ENCODE results near the gene RPL35.
A peak's percentile ranks its signal among the peaks of the same experiment; 100 is the strongest.

The RPL35 gene

GRCh38 chr9:124875501-124875900, 13.7 kb upstream of the RPL35 start:
- DNase-seq, result no peak

DNA sequence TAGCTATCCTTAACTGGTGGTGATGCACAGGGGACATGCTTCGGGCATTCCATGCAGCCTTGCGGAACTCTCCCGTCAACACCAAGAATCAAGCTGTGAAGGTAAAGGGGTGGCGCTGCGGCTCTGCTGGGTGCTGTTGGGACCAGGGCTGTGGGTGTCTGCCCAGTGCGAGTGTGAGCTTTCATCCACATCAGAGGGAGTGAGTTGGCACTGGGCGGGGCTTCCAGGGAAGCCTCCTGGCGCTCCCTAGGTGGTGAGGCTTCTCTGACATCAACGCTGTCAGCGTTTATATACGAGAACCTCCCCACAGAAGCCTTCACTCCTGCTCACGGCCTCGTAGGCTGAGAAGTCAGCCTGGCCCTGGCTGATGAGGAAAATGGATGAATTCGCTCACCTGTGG, 11.9 kb upstream of the RPL35 start:
- no peak for DNase-seq

DNA sequence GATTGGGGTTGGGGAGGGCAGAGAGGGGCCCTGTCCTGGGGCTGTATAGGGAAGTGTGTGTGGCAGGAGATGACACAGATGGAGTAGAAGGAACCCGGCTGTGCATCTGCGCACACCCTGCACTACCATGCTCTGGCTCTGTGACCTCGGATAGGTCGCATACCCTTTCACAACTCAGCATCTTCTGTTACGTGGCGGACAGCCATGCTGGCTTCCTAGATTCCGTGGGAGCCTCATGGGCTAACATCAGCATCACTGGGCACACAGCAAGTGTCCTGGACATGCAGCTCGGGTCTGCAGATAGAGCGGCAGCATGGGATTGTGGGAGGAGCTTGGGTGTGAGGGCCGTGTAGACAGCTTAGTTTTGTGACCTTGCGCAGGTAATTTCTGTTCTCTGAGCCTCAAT, 9.4 kb upstream of the RPL35 start:
- DNase-seq, result no peak

DNA sequence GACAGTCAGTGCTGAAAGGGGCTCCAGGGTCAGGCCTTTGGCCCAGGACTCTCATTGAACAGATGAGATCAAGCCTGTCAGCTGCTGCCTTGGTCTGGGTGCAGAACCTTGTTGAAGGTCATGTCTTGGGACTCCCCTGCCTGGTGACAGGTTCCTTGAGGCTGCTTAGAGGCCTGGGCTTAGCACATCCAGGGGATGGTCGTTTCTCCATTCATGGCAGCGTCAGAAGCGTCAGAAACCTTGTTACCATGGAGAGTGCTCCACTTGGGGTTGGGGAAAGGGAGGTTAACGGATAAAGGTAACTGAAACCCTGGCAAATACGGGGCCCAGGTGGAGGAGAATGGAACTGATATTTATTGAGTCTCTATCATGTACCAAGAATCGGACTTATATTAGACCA, 9.0 kb upstream of the RPL35 start:
- DNase-seq, result no peak

DNA sequence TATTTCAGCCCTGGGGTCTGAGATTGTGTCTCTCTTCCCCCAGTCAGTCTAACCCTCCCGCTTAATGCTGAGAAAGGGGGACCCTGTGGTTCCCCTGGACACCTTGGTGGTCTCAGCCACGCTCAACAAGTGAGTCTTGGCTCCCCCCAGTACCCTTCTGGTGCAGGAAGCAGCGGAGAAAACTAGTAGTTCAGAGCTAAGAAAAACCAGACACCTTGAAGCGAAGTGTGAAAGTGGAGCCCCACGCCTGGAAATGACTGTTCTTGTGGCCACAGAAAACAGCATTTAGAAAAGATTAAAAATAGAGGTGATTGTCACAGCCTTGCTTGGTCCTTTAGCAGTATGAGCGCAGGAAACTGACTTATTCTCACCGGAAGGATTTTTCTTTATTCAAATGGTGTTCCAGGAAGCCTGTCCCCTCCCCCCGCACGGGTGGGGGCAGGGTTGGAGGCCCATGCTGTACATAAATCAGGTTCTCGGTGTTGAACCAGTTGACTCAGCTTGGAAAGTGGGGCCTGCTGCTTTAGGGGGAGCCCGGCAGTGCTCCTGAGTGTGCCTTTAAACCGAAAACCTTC, 8.3 kb upstream of the RPL35 start:
- peak; percentile 40 for DNase-seq

GRCh38 chr9:124869466-124869985, 7.8 kb upstream of the RPL35 start:
- peak; percentile 30 for DNase-seq

DNA sequence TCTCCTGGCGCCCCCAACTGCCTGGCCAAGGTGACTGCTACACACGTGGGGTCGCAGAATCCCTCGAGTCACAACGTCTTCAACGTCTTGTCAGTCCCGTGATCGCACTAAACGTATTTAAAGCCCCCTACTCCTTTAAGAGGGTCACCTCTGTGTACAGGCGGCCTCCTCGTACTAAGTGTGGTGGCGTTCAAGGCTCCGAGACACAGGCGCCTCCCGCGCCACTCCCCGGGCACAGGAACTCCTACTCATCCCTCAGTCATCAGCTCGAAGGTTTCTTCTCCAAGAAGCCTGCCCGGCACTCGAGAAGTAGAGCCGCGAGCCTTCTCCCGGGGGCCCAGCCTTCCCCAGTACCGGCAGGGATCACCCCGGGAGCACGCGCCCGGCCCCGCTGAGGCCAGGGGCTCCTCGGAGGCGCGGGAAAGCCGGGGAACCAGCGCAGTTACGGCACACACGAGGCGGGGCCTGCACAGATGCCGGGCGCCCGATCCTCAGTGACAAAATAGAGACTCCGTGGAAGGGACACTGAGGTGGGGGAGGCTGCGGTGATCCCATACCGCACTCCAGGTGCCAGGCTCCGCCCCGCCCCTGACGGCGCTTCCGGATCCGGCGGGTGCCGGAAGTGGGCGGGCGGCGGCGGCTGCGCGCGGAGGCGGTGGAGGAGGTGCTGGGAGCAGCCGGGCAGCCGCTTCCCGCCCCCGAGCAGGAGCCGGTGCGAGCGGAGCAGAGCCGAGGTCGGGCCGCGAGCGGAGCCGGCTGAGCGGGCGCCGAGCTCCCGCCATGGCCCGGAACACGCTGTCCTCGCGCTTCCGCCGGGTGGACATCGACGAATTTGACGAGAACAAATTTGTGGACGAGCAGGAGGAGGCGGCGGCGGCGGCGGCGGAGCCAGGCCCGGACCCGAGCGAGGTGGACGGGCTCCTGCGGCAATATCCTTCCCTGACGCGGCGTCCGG, 7.0 kb upstream of the RPL35 start:
- peak; percentile 90 for DNase-seq

DNA sequence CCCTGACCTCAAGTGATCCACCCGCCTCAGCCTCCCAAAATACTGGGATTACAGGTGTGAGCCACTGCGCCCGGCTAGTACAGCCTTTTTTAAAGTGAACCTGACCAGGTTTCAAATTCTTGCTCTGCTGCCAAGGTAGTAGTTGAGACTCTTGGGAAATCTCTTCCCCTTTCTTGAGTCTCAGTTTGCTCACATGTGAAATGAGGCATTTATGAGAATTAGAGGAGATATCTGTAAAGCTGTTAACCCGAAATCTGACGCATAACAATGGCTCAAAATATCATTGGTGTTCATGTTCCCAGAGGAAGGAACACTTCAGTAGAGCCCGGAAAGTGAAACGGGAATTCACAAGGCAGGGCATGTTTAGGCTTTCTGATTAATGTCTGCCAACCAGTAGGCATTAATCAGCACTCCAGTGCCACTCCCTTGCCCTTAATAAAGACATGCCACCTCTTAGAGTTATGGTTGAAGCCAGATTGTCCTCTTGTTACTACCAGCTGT, 1.7 kb upstream of the RPL35 start:
- peak; percentile 66 for DNase-seq

GRCh38 chr9:124860582-124861341, 995 bp downstream of the RPL35 start:
- DNase-seq, result no peak

DNA sequence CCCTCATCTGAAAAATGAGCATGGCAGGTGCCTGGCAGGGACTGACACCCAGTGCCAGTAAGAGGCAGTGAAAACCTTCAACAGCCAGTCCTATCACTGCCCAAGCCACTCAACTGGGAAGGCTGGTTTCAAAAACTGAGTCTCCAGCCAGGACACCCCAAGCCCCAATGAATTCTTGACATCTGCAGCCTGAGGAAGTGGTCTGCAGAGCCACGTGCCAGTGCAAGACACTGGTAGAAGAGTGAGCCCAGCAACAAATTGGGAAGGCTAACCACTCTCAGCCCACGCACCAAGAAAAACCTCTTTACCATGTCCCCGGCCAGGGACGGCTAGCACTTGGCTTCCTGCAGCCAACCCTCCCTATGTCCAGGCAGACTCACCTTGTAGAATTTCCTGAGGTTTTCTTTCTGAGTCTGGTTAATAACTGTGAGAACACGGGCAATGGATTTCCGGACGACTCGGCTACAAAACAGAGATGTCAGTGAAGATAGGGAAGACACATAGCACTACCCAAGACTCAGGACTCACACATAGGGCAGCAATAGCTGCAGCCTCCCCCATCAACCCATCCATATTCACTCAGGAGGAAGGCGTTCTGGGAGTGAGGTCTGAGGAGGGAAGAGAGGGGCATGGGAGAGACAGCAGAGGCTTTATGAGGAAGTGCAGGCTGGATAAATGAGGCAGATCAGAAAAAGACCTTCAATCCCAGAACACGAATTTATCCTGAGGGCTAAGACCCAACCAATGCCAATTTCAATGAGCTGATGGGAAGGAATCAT, 1.8 kb downstream of the RPL35 start:
- DNase-seq, result no peak

DNA sequence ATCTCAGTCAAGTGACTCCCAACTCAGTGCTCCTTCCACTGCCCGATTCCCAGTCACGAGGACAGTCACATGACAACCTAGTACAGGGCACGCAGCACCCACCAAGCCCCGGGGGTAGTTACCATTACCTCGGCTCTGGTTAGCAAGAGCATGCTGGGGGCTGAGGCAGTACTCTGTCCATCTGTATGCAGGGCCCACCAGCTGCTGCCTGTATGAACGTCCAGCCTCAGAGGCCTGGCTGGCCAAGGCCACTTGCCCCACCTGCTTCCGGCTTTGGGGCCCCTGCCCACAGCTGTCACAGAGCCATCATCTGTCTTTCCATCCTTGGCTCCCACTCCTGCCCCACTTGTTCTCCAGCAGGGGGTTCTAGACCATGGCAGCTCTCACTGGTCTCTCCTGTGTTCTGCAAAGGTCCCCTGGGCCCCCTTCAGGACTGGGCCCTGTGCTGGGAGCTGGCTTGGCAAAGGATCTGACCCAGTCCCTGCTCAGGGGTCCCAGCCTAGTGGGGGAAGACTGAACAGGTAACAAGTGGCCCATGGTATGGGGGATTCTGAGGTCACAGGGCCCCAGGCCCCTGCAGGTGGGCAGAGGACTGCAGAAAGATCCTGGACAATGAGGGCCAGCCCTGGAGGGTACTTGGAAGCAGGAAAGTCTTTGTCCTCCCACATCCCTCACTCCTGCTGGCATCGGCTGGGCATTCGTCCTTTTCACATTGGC, 3.3 kb downstream of the RPL35 start:
- DNase-seq, result no peak

- DNase-seq, result no peak
Measured at GRCh38 chr9:124857533-124858162, 4.1 kb downstream of the RPL35 start.

DNA sequence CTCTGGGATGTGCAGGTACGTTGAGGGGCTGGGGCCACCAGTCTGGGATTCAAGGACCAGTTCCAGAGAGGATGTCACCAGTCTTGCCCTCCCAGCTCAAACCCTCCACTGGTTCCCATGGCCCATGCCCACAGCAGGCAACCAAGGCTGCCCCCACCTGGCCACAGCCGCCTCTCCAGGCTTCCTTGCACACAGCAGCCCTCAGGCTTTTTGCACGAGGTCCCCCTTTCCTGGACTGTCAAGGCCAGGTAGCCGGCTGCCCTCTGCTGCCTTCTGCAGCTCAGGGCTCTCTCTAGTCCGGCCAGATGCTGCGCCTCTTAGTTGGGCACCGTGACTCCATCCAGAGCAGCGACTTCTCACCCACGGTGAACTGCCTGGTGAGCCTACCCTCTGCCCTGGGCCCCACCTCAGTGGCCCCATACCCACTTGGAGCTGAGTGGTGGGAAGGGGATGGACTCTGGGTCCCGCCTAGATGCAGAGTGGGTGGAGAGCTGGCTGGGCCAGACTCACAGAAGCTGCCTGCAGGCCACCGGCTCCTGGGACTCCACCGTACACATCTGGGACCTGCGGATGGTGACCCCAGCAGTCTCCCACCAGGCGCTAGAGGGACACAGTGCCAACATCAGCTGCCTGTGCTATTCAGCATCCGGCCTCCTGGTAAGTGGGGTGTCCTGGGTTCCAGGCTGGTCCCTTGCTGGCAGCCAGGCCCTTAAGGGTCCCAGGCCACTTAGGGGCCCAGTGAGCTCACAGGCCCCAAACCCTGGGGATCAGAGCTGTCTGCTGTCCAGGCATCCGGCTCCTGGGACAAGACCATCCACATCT, 5.6 kb downstream of the RPL35 start:
- no peak for DNase-seq

- DNase-seq, result no peak
Measured at GRCh38 chr9:124855566-124855943, 6.2 kb downstream of the RPL35 start.

DNA sequence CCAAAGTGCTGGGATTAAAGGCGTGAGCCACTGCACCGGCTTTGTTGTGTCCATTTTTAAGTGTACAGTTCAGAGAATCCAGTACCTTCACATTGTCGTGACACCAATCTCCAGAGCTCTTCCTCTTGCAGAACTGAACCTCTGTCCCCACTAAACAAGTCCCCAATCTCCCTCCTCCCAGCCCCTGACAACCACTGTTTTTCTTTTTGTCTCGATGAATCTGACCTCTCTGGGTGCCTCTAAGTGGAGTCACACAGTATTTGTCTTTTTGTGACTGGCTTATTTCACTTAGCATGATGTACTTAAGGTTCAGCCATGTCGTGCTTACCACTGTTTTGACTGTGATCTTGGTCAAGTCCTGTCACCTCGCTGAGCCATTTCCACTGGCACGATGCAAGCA, 6.9 kb downstream of the RPL35 start:
- no peak for DNase-seq

DNA sequence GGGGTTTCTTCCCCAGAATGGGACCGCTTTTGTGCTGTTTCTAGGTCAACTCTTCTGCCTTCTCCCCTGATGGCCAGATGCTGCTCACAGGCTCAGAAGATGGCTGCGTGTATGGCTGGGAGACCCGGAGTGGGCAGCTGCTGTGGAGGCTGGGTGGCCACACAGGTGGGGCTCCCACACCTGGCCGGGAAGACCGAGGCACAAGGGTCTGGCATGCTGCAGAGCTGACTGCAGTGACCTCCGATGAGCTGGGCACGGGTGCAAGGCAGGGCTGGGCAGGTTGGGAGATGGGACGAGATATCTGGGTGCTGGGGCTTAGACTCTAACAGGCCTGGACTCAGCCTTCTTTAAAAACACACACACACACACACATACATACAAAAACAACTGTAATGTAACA, 7.6 kb downstream of the RPL35 start:
- no peak for DNase-seq

DNA sequence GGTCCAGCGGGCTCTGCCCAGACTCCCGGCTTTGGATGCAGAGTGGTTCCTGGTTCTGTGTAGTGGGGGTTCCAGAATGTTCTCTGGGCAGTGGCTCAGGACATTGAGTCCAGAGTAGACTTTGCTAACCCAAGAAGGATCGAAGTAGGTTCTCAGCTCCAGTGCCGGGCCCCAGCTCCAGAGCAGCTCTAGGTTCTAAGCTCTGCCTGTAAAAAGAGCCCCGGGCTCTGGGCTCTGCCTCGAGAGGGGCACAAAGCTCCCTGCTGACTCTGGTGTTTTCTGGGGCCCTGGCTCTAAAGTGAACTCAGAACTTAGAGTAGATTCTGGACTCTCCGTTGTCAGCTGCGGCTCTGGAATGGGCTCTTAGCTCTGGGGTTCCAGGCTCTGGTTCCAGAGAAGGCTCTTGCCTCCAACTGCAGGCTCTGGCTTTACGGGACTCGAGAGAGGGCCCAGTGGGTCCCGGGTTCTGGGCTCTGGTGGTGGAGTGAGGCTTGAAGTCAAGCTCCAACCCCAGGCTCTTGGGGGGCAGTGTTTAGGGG, 8.1 kb downstream of the RPL35 start:
- DNase-seq, result no peak

- peak; percentile 90 for DNase-seq
Measured at GRCh38 chr9:124852829-124853531, 8.8 kb downstream of the RPL35 start, which contains the start of gene WDR38. Gene WDR38, plus strand, starts transcription at chr9:124853460. Its CDS starts 72 bp downstream, at chr9:124853532.

DNA sequence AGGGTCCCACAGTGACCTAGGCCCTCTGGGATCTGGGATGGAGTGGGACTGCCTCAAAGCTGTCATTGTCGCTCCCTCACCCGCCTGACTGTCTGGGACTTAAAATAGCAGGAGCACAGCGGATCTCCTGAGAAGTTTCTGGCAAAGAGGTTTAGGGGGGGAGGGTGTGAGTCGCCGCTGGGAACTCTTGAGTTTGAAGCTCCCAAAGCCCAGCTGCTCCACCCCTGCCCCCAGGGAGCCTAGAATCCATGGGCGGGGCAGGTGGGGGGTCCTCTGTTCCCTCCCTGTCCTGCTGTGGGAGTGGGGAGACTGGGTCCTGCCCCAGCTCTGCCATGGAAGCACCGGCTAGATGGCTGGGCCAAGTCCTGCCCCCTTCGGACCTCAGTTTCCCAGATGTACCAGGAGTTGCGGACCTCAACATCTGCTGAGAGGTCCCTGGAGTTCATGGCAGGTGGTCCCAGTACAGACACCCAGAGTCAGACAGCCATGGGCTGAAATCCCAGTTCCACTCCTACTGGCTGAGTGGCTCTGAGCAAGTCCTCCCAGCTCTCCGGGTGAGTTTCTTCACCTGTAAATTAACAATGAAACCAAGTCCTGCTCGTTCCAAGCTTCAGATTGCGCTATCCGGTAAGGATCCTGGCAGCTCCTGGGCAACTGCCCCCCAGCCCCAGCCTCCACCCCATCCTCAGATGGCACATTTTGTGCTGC, 9.5 kb downstream of the RPL35 start:
- DNase-seq, result no peak
